Suprapubic skin (tissue), 4 donors: ENCODE data around the gene CCNG1. TPM values are rescaled to one million over a fixed set of nuclear protein-coding genes. Genes with fewer than 3 reads are reported as not detected.
A peak's percentile ranks its signal among the peaks of the same experiment; 100 is the strongest.

Experiments used
- DNase-seq, 2 donors: peaks; one replicate each; pipeline ENCODE4 v3.0.0-alpha.2; 2019; ENCODE audit warnings: low spot score in 2 of 2
- H3K27ac ChIP-seq: fragments of 200-600 bp; sonication (generic); one replicate; pipeline ENCODE4 v1.5.1; 2019
- H3K27me3 ChIP-seq: fragments of 200-600 bp; sonication (generic); one replicate; pipeline ENCODE4 v1.5.1; 2019
- H3K36me3 ChIP-seq: fragments of 200-600 bp; sonication (generic); one replicate; pipeline ENCODE4 v1.5.1; 2019
- H3K4me1 ChIP-seq: fragments of 200-600 bp; sonication (generic); one replicate; pipeline ENCODE4 v1.5.1; 2019
- H3K4me3 ChIP-seq: fragments of 200-600 bp; sonication (generic); one replicate; pipeline ENCODE4 v1.5.1; 2019; ENCODE audit warnings: mild to moderate bottlenecking
- H3K9me3 ChIP-seq: fragments of 200-600 bp; sonication (generic); one replicate; pipeline ENCODE4 v1.5.1; 2019
- EP300 ChIP-seq: sonication (generic); formaldehyde crosslinking; IDR thresholded peaks from one replicate; pipeline ENCODE4 v1.6.1; 2017; ENCODE audit warnings: antibody characterized with exemption
- POLR2A ChIP-seq, 2 donors: fragments of 450-650 bp; IDR thresholded peaks; one replicate each; pipeline ENCODE4 v1.6.1; 2017; ENCODE audit warnings: antibody characterized with exemption in 2 of 2, mild to moderate bottlenecking in 2 of 2, moderate library complexity in 2 of 2
- POLR2AphosphoS5 ChIP-seq, 3 donors: sonication (generic); formaldehyde crosslinking; IDR thresholded peaks; one replicate each; pipeline ENCODE4 v1.6.1; 2017; ENCODE audit warnings: antibody characterized with exemption in 3 of 3
- WGBS: methylation state at CpG from one replicate; pipeline ENCODE4 v1.1.5; 2018; 5-methylcytosine and 5-hydroxymethylcytosine counted together
- total RNA-seq, 4 donors: library from RNA; depleted of rRNA; stranded (reverse); fragments of >200 nt; gene quantifications; one replicate each; pipeline ENCODE4 v1.1.0, GENCODE V29; 2016
- TF ChIP-seq, protein P1 (sequence below), 2 donors: fragments of 200-600 bp in 1 of 2; fragments of 450-650 bp in 1 of 2; sonication (generic) in 1 of 2; IDR thresholded peaks; one replicate each; pipeline ENCODE4 v1.5.1; 2016 to 2019; ENCODE audit warnings: antibody characterized with exemption in 2 of 2, mild to moderate bottlenecking in 1 of 2, moderate library complexity in 1 of 2

CCNG1 gene
- total RNA-seq, 4 donors from 2014 or later, result 76.8 to 85.9 (median 83.6) TPM

DNA sequence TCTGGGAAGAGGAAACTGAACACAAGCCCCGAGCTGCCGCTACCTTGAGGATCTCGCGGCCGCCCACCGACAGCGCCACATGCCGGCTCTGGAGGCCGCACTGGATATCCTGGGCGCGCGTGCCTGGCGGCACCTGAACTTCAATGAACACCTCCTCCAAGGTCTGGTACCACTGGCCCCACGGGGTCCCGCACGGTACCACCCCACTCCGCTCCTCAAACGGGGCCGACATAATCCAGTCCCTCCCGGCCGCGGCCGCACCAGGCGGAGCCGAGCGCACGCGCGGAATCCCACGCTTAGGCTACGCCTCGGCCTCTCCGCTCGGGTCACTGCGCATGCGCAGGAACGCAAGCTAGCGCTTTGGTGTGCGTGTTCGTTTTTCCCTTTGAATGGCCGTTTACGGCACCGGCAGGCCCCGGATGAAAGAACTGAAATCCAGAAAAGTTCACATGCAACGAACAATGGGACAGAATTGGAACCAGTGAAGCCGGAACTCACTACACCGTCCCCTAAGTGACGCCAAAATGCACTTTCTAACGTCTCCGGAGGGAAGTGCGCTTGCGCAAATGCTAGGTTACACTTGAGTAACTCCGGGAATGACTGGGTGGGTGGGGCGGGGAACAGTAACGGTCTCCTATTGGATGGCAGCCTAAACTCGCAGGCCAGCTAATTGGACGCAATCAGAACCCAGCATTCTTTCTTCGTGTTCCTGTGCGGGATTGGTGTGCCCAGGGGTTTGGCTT, 22.6 kb downstream of the CCNG1 start, which contains the start of gene NUDCD2:
TSS of gene NUDCD2 (minus strand) at position 284 of the 743 bp plus-strand sequence. CDS start at position 232, 52 bp downstream.
- TF ChIP-seq POLR2AphosphoS5 (IDR thresholded peaks at IDR 0.05) (peak; percentile 26 to 81 (median 62)), POLR2A (IDR thresholded peaks at IDR 0.05) (peak in 1 of 2 donors; percentile 73)
- TF ChIP-seq, protein P1, sequence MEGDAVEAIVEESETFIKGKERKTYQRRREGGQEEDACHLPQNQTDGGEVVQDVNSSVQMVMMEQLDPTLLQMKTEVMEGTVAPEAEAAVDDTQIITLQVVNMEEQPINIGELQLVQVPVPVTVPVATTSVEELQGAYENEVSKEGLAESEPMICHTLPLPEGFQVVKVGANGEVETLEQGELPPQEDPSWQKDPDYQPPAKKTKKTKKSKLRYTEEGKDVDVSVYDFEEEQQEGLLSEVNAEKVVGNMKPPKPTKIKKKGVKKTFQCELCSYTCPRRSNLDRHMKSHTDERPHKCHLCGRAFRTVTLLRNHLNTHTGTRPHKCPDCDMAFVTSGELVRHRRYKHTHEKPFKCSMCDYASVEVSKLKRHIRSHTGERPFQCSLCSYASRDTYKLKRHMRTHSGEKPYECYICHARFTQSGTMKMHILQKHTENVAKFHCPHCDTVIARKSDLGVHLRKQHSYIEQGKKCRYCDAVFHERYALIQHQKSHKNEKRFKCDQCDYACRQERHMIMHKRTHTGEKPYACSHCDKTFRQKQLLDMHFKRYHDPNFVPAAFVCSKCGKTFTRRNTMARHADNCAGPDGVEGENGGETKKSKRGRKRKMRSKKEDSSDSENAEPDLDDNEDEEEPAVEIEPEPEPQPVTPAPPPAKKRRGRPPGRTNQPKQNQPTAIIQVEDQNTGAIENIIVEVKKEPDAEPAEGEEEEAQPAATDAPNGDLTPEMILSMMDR (IDR thresholded peaks at IDR 0.05), result no peak
- peak; percentile 96 to 97 for DNase-seq
- H3K36me3 ChIP-seq, result peaks cover 9% of the 10 kb centered on the region
- no peaks in the 10 kb centered on the region for H3K9me3 ChIP-seq
- peaks cover 36% of the 10 kb centered on the region for H3K4me1 ChIP-seq
- H3K27me3 ChIP-seq, result no peaks in the 10 kb centered on the region
- H3K27ac ChIP-seq, result peak within 1 kb of the TSS; percentile 98
- peak within 1 kb of the TSS; percentile 71 for H3K4me3 ChIP-seq
- 1% methylated on average over 26 of the region's 59 CpGs for WGBS

DNA sequence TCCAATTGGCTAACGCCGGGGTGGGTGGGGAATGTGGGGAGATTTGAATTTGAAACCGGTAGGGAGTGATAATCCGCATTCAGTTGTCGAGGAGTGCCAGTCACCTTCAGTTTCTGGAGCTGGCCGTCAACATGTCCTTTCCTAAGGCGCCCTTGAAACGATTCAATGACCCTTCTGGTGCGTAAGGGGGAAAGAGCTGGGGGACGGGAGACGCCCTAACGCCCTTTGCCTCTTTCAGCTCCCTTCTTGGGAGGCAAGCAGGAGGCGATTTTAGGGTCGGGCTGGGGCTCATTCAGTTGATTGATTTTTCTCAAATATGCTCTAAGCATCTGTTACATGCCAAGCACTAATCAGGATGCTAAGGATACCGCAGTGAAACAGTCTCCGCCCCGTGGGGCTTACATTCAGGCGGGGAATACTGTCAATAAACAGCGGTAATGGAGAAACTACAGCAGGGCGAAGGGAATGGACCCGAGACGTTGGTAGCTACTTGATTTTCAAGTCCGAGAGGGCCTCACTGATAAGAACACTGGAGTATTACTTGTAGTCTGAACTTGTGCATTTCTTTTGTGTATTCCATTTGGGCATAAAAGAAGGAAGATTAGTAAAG, 23.3 kb downstream of the CCNG1 start, which contains the start of gene HMMR:
TSS of gene HMMR (plus strand) at position 71 of the 610 bp plus-strand sequence. CDS start at position 132, 61 bp downstream.
- H3K36me3 ChIP-seq, result peaks cover 2% of the 10 kb centered on the region
- H3K4me3 ChIP-seq, result peak within 1 kb of the TSS; percentile 71
- H3K9me3 ChIP-seq, result no peaks in the 10 kb centered on the region
- TF ChIP-seq, protein P1 (IDR thresholded peaks at IDR 0.05), result no peak
- no peak for TF ChIP-seq EP300
- TF ChIP-seq POLR2A (IDR thresholded peaks at IDR 0.05), result no peak
- no peak for TF ChIP-seq POLR2AphosphoS5 (IDR thresholded peaks at IDR 0.05)
- H3K4me1 ChIP-seq, result peaks cover 36% of the 10 kb centered on the region
- WGBS, result under 1% methylated on average over 20 of the region's 23 CpGs
- no peak for DNase-seq
- H3K27ac ChIP-seq, result peak within 1 kb of the TSS; percentile 98
- H3K27me3 ChIP-seq, result no peaks in the 10 kb centered on the region

DNA sequence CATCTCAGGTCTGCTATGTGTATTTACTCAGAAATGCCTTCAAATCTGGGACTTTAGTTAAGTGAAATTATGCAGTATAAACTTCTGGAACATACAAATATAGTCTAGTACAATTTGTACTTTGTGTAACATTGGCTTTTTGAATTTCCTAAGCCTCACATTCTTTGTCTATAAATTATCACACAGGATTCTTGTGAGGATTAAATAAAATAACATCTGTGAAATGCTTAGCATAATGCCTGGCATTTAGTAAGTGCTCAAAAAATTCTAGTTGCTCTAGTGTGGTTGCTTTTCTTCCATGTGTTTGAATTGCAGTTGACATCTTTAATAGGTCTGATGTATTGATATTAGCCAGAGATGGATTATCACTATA, 25.7 kb downstream of the CCNG1 start:
- DNase-seq, result no peak
- Histone ChIP-seq H3K9me3 (no peaks in the 10 kb centered on the region), H3K4me3 (no peak overlapping the region), H3K36me3 (no peaks in the 10 kb centered on the region), H3K27me3 (no peaks in the 10 kb centered on the region), H3K27ac (no peak overlapping the region), H3K4me1 (peaks cover 27% of the 10 kb centered on the region)
- TF ChIP-seq POLR2AphosphoS5 (IDR thresholded peaks at IDR 0.05) (no peak), EP300 (no peak), POLR2A (IDR thresholded peaks at IDR 0.05) (no peak)
- TF ChIP-seq, protein P1 (IDR thresholded peaks at IDR 0.05), result no peak

DNA sequence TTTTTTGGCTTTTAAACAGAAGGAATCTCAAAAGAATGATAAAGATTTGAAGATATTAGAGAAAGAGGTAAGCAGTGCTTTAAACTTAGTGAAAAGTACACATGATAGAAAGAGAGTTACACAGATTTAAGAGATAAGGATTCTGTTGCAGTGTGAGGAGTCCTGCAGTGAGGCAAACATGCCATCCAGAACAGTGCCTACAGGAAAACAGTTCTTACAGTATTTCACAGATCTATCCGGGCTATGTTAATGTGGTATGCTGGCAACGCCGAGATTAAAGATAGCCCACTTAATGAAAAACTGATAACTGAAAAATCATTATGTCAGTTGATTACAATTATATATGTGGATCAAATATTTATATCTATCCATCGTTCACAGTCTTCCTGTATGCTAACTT, 30.3 kb downstream of the CCNG1 start:
- no peaks in the 10 kb centered on the region for H3K36me3 ChIP-seq
- no peaks in the 10 kb centered on the region for H3K27me3 ChIP-seq
- H3K4me3 ChIP-seq, result no peak overlapping the region
- no peak overlapping the region for H3K27ac ChIP-seq
- no peaks in the 10 kb centered on the region for H3K4me1 ChIP-seq
- DNase-seq, result no peak
- TF ChIP-seq POLR2AphosphoS5 (IDR thresholded peaks at IDR 0.05) (no peak), EP300 (no peak), POLR2A (IDR thresholded peaks at IDR 0.05) (no peak)
- TF ChIP-seq, protein P1 (IDR thresholded peaks at IDR 0.05), result no peak
- H3K9me3 ChIP-seq, result no peaks in the 10 kb centered on the region
- 51% methylated on average over 4 of the region's 4 CpGs for WGBS

DNA sequence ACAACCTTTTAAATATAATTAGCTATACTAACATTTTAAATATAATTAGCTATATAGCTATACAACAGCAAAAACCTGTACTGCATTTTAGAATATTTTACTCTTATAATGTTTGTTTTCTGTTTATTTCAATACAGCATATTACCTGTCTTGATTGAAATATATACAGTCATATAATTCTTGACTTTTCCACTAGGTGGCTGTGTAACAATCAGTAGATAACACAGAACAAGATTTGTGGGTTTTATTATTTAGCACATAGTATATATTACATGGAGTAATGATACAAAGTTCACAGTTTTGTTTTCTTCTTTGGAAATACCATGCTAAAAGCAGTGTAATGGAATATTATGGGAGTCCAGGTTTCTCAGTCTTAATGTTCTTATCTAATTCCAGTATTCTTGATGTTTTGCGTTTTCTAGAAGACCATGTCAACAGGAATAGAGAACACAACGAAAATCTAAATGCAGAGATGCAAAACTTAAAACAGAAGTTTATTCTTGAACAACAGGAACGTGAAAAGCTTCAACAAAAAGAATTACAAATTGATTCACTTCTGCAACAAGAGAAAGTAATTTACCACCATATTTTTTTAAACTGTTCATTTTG, 36.3 kb downstream of the CCNG1 start:
- no peaks in the 10 kb centered on the region for H3K9me3 ChIP-seq
- TF ChIP-seq, protein P1 (IDR thresholded peaks at IDR 0.05), result peak in 1 of 2 donors; percentile 20
- TF ChIP-seq EP300, result no peak
- 94% methylated on average over 3 of the region's 3 CpGs for WGBS
- DNase-seq, result no peak
- H3K4me3 ChIP-seq, result no peak overlapping the region
- no peak overlapping the region for H3K27ac ChIP-seq
- H3K36me3 ChIP-seq, result no peaks in the 10 kb centered on the region
- H3K4me1 ChIP-seq, result no peaks in the 10 kb centered on the region
- no peaks in the 10 kb centered on the region for H3K27me3 ChIP-seq
